Hematopoietic multipotent progenitor cell treated with erythropoietin and hydrocortisone succinate and interleukin-3 and kit ligand, for 8 days (in vitro differentiated cells): Measurements from ENCODE around the gene ZNF692.
A peak's percentile ranks its signal among the peaks of the same experiment; 100 is the strongest.

Source experiments
- DNase-seq: peaks from one replicate; pipeline ENCODE4 v3.0.0-alpha.2; 2015

ZNF692 gene

GRCh38 chr1:248824701-248825100 is 34.2 kb downstream of the ZNF692 start:
- DNase-seq, result no peak

- DNase-seq, result no peak
Measured at GRCh38 chr1:248824301-248824700, 34.6 kb downstream of the ZNF692 start.

GRCh38 chr1:248823517-248824001 is 35.3 kb downstream of the ZNF692 start:
- no peak for DNase-seq

GRCh38 chr1:248822148-248823032 is 36.5 kb downstream of the ZNF692 start:
- DNase-seq, result no peak

GRCh38 chr1:248821641-248822040 is 37.2 kb downstream of the ZNF692 start:
- no peak for DNase-seq

GRCh38 chr1:248821101-248821500 is 37.8 kb downstream of the ZNF692 start:
- no peak for DNase-seq

- no peak for DNase-seq
Measured at GRCh38 chr1:248820041-248820585, 38.8 kb downstream of the ZNF692 start.

- no peak for DNase-seq
Measured at GRCh38 chr1:248818505-248819374, 40.1 kb downstream of the ZNF692 start.

- DNase-seq, result peak; percentile 27
Measured at GRCh38 chr1:248817065-248817464, 41.8 kb downstream of the ZNF692 start.

GRCh38 chr1:248816042-248816851 is 42.6 kb downstream of the ZNF692 start:
- no peak for DNase-seq

GRCh38 chr1:248815407-248816034 is 43.4 kb downstream of the ZNF692 start:
- DNase-seq, result no peak

GRCh38 chr1:248814351-248814750 is 44.5 kb downstream of the ZNF692 start:
- DNase-seq, result no peak

GRCh38 chr1:248813546-248813945 is 45.3 kb downstream of the ZNF692 start:
- no peak for DNase-seq

GRCh38 chr1:248812736-248813425 is 46.0 kb downstream of the ZNF692 start:
- no peak for DNase-seq

GRCh38 chr1:248811514-248812490 is 47.1 kb downstream of the ZNF692 start:
- no peak for DNase-seq

GRCh38 chr1:248810727-248811513 is 48.0 kb downstream of the ZNF692 start:
- no peak for DNase-seq

- DNase-seq, result no peak
Measured at GRCh38 chr1:248810000-248810726, 48.7 kb downstream of the ZNF692 start.

GRCh38 chr1:248808876-248809275 is 50.0 kb downstream of the ZNF692 start:
- no peak for DNase-seq
